Measurements from ENCODE around the gene EDC4. TPM values are rescaled to one million over a fixed set of nuclear protein-coding genes. Genes with fewer than 3 reads are reported as not detected.

The EDC4 gene
- total and polyA plus RNA-seq, 2 of the 8 experiments (the other 6 are each of a cell fraction or from before 2014, with no cell fraction given) = 58.5 to 72.7 TPM

DNA sequence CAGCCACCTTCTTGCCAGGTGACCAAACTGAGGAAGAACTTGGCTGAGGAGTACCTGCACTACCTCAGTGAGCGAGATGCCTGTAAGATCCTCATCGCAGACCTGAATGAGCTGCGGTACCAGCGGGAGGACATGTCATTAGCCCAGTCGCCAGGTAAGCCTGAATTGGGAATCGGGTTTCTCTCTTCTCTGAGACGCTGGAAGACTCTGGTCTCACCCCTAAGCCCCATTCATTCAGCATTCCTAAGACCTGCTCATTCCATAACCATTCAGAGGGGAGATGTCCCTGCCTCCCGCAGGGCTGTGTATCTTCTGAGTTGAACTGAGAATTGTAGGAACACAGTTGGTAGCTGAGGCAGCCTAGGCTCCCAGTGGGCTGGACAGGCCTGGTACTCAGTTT, 47.7 kb upstream of the EDC4 start (continued):
- TF ChIP-seq, protein P1, sequence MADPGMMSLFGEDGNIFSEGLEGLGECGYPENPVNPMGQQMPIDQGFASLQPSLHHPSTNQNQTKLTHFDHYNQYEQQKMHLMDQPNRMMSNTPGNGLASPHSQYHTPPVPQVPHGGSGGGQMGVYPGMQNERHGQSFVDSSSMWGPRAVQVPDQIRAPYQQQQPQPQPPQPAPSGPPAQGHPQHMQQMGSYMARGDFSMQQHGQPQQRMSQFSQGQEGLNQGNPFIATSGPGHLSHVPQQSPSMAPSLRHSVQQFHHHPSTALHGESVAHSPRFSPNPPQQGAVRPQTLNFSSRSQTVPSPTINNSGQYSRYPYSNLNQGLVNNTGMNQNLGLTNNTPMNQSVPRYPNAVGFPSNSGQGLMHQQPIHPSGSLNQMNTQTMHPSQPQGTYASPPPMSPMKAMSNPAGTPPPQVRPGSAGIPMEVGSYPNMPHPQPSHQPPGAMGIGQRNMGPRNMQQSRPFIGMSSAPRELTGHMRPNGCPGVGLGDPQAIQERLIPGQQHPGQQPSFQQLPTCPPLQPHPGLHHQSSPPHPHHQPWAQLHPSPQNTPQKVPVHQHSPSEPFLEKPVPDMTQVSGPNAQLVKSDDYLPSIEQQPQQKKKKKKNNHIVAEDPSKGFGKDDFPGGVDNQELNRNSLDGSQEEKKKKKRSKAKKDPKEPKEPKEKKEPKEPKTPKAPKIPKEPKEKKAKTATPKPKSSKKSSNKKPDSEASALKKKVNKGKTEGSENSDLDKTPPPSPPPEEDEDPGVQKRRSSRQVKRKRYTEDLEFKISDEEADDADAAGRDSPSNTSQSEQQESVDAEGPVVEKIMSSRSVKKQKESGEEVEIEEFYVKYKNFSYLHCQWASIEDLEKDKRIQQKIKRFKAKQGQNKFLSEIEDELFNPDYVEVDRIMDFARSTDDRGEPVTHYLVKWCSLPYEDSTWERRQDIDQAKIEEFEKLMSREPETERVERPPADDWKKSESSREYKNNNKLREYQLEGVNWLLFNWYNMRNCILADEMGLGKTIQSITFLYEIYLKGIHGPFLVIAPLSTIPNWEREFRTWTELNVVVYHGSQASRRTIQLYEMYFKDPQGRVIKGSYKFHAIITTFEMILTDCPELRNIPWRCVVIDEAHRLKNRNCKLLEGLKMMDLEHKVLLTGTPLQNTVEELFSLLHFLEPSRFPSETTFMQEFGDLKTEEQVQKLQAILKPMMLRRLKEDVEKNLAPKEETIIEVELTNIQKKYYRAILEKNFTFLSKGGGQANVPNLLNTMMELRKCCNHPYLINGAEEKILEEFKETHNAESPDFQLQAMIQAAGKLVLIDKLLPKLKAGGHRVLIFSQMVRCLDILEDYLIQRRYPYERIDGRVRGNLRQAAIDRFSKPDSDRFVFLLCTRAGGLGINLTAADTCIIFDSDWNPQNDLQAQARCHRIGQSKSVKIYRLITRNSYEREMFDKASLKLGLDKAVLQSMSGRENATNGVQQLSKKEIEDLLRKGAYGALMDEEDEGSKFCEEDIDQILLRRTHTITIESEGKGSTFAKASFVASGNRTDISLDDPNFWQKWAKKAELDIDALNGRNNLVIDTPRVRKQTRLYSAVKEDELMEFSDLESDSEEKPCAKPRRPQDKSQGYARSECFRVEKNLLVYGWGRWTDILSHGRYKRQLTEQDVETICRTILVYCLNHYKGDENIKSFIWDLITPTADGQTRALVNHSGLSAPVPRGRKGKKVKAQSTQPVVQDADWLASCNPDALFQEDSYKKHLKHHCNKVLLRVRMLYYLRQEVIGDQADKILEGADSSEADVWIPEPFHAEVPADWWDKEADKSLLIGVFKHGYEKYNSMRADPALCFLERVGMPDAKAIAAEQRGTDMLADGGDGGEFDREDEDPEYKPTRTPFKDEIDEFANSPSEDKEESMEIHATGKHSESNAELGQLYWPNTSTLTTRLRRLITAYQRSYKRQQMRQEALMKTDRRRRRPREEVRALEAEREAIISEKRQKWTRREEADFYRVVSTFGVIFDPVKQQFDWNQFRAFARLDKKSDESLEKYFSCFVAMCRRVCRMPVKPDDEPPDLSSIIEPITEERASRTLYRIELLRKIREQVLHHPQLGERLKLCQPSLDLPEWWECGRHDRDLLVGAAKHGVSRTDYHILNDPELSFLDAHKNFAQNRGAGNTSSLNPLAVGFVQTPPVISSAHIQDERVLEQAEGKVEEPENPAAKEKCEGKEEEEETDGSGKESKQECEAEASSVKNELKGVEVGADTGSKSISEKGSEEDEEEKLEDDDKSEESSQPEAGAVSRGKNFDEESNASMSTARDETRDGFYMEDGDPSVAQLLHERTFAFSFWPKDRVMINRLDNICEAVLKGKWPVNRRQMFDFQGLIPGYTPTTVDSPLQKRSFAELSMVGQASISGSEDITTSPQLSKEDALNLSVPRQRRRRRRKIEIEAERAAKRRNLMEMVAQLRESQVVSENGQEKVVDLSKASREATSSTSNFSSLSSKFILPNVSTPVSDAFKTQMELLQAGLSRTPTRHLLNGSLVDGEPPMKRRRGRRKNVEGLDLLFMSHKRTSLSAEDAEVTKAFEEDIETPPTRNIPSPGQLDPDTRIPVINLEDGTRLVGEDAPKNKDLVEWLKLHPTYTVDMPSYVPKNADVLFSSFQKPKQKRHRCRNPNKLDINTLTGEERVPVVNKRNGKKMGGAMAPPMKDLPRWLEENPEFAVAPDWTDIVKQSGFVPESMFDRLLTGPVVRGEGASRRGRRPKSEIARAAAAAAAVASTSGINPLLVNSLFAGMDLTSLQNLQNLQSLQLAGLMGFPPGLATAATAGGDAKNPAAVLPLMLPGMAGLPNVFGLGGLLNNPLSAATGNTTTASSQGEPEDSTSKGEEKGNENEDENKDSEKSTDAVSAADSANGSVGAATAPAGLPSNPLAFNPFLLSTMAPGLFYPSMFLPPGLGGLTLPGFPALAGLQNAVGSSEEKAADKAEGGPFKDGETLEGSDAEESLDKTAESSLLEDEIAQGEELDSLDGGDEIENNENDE (IDR thresholded peaks at IDR 0.05; ENCODE audit: insufficient replicate concordance, low read length) = no peak
- no peak for TF ChIP-seq EP300 (IDR thresholded peaks at IDR 0.05; ENCODE audit: borderline replicate concordance in 1 of 2, low read depth in 2 of 2, low read length in 2 of 2)
- no peak for TF ChIP-seq POLR2AphosphoS5 (IDR thresholded peaks at IDR 0.05; ENCODE audit: low read depth, low read length)
- TF ChIP-seq HDAC2 (IDR thresholded peaks at IDR 0.05; ENCODE audit: borderline replicate concordance in 1 of 2, low read depth in 2 of 2, low read length in 2 of 2) = no peak
- no peak for TF ChIP-seq KDM4A (IDR thresholded peaks at IDR 0.05; ENCODE audit: low read depth, low read length, severe bottlenecking)
- no peak for TF ChIP-seq CREB1 (IDR thresholded peaks at IDR 0.05)
- TF ChIP-seq, protein P2, sequence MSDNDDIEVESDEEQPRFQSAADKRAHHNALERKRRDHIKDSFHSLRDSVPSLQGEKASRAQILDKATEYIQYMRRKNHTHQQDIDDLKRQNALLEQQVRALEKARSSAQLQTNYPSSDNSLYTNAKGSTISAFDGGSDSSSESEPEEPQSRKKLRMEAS (IDR thresholded peaks at IDR 0.05) = no peak
- no peak for TF ChIP-seq SIX5 (IDR thresholded peaks at IDR 0.05; ENCODE audit: low read depth, low read length)
- no peak for TF ChIP-seq EGR1 (IDR thresholded peaks at IDR 0.05; ENCODE audit: borderline replicate concordance, low read depth, low read length)

All from H1 (cell line).